Stromal cell of bone marrow (primary cell): ENCODE measurements around the gene SEC11A.
"Not testable (repeated sequence)": the region's sequence is repeated elsewhere in the genome, so short reads cannot be mapped to it uniquely, and the experiment has no call there.

Experiments used
- DNase-seq: peaks from one replicate; pipeline ENCODE4 v3.0.0-alpha.2; 2012; ENCODE audit warnings: low read depth

The SEC11A gene

GRCh38 chr15:84716036-84716732, at the start of gene SEC11A:
Gene SEC11A (minus strand): TSS chr15:84716139. CDS start chr15:84716075, 64 bp downstream.
- DNase-seq, result peak; percentile 90

- no peak for DNase-seq
Measured at GRCh38 chr15:84765675-84766074, 49.7 kb upstream of the SEC11A start.

- no peak for DNase-seq
Measured at GRCh38 chr15:84764989-84765388, 49.0 kb upstream of the SEC11A start.

- no peak for DNase-seq
Measured at GRCh38 chr15:84764585-84764984, 48.6 kb upstream of the SEC11A start.

- no peak for DNase-seq
Measured at GRCh38 chr15:84762840-84763572, 47.1 kb upstream of the SEC11A start.

- no peak for DNase-seq
Measured at GRCh38 chr15:84761607-84762131, 45.7 kb upstream of the SEC11A start.

- DNase-seq, result no peak
Measured at GRCh38 chr15:84760219-84760618, 44.3 kb upstream of the SEC11A start.

GRCh38 chr15:84759018-84759417, 43.1 kb upstream of the SEC11A start:
- DNase-seq, result no peak

GRCh38 chr15:84755736-84756527, 40.0 kb upstream of the SEC11A start:
- DNase-seq, result no peak

- not testable (repeated sequence) for DNase-seq
Measured at GRCh38 chr15:84754889-84755288, 39.0 kb upstream of the SEC11A start.

- peak; percentile 48 for DNase-seq
Measured at GRCh38 chr15:84752700-84753099, 36.8 kb upstream of the SEC11A start.

- no peak for DNase-seq
Measured at GRCh38 chr15:84752195-84752594, 36.3 kb upstream of the SEC11A start.

- not testable (repeated sequence) for DNase-seq
Measured at GRCh38 chr15:84751721-84752120, 35.8 kb upstream of the SEC11A start.

- DNase-seq, result no peak
Measured at GRCh38 chr15:84750583-84751092, 34.7 kb upstream of the SEC11A start.

GRCh38 chr15:84749111-84749991, 33.4 kb upstream of the SEC11A start:
- DNase-seq, result no peak

GRCh38 chr15:84748274-84749110, 32.6 kb upstream of the SEC11A start, which contains the start of gene ZNF592:
Gene ZNF592 (plus strand): TSS chr15:84748592. CDS start chr15:84782676, 34,084 bp downstream.
- DNase-seq, result peak; percentile 58

- peak; percentile 54 for DNase-seq
Measured at GRCh38 chr15:84747416-84748273, 31.7 kb upstream of the SEC11A start.

- no peak for DNase-seq
Measured at GRCh38 chr15:84741121-84741520, 25.2 kb upstream of the SEC11A start.

GRCh38 chr15:84740691-84741090, 24.8 kb upstream of the SEC11A start:
- no peak for DNase-seq
